Measurements from ENCODE around the gene PMP22.

Gene PMP22

GRCh38 chr17:15181816-15182215, 83.3 kb downstream of the PMP22 start:
- DNase-seq (ENCODE audit: low spot score in 2 of 2) (no peak), ATAC-seq (ENCODE audit: low read depth) (no peak)
- peaks cover 5% of the 10 kb centered on the region for H3K27me3 Mint-ChIP-seq
- H3K9me3 Mint-ChIP-seq: peaks cover 2% of the 10 kb centered on the region
- H3K27ac Mint-ChIP-seq: no peak overlapping the region
- H3K36me3 Mint-ChIP-seq: no peaks in the 10 kb centered on the region
- no peak overlapping the region for H3K4me3 Mint-ChIP-seq
- no peaks in the 10 kb centered on the region for H3K4me1 Mint-ChIP-seq

- H3K9me3 Mint-ChIP-seq: peaks cover 2% of the 10 kb centered on the region
- H3K4me3 Mint-ChIP-seq: no peak overlapping the region
- DNase-seq (ENCODE audit: low spot score in 2 of 2) (no peak), ATAC-seq (ENCODE audit: low read depth) (no peak)
- H3K4me1 Mint-ChIP-seq: no peaks in the 10 kb centered on the region
- peaks cover 5% of the 10 kb centered on the region for H3K27me3 Mint-ChIP-seq
- no peaks in the 10 kb centered on the region for H3K36me3 Mint-ChIP-seq
- no peak overlapping the region for H3K27ac Mint-ChIP-seq
Observed at GRCh38 chr17:15181333-15181732, 83.8 kb downstream of the PMP22 start.

GRCh38 chr17:15180121-15180561, 85.0 kb downstream of the PMP22 start:
- H3K27me3 Mint-ChIP-seq: peaks cover 6% of the 10 kb centered on the region
- no peak for DNase-seq (ENCODE audit: low spot score in 2 of 2)
- no peak overlapping the region for H3K27ac Mint-ChIP-seq
- H3K4me1 Mint-ChIP-seq: no peaks in the 10 kb centered on the region
- no peak for ATAC-seq (ENCODE audit: low read depth)
- H3K9me3 Mint-ChIP-seq: peaks cover 2% of the 10 kb centered on the region
- no peak overlapping the region for H3K4me3 Mint-ChIP-seq
- H3K36me3 Mint-ChIP-seq: no peaks in the 10 kb centered on the region
